ENCODE results near the gene UBR4. TPM values are rescaled to one million over a fixed set of nuclear protein-coding genes. Genes with fewer than 3 reads are reported as not detected.

UBR4 gene
- total and polyA plus RNA-seq, 2 experiments from 2014 or later = 49.4 to 63.7 TPM

- no peak overlapping the region for H3K27ac ChIP-seq
- in situ Hi-C loops (cut with MboI) = no loop called here
- H3K79me2 ChIP-seq (ENCODE audit: insufficient read depth) = no peaks in the 10 kb centered on the region
- no peaks in the 10 kb centered on the region for H3F3A ChIP-seq (ENCODE audit: insufficient read depth)
- H2AFZ ChIP-seq = no peak overlapping the region
- H3K27me3 ChIP-seq (replicated peaks; ENCODE audit: insufficient read depth) = no peaks in the 10 kb centered on the region
- TF ChIP-seq EZH2phosphoT487 (IDR thresholded peaks at IDR 0.05; ENCODE audit: insufficient read depth, low read depth) (no peak), EZH2 (IDR thresholded peaks at IDR 0.05; ENCODE audit: insufficient read depth, poor library complexity, severe bottlenecking) (no peak)
- no peak for DNase-seq
- H3K9me3 ChIP-seq (ENCODE audit: low read depth) = no peaks in the 10 kb centered on the region
- no peak overlapping the region for H3K9ac ChIP-seq
- no peak overlapping the region for H3K4me2 ChIP-seq (ENCODE audit: unreplicated experiment)
- H3K4me1 ChIP-seq (ENCODE audit: insufficient read depth) = no peaks in the 10 kb centered on the region
- no peaks in the 10 kb centered on the region for H4K20me1 ChIP-seq (ENCODE audit: insufficient read depth)
- 55 to 69% methylated on average over 9 to 10 of the region's 10 CpGs for WGBS, 2 experiments (ENCODE audit: low coverage in 1 of 2, low lambda C conversion rate in 2 of 2, missing lambda C conversion rate in 2 of 2)
- H3K4me3 ChIP-seq = no peak overlapping the region
- no peaks in the 10 kb centered on the region for H3K9me2 ChIP-seq (ENCODE audit: insufficient read depth)
- H3K36me3 ChIP-seq (ENCODE audit: low read depth) = no peaks in the 10 kb centered on the region
Observed at GRCh38 chr1:19066874-19067181, 143.2 kb downstream of the UBR4 start.

- H3K79me2 ChIP-seq (ENCODE audit: insufficient read depth) = no peaks in the 10 kb centered on the region
- no peaks in the 10 kb centered on the region for H3K36me3 ChIP-seq (ENCODE audit: low read depth)
- WGBS, 2 experiments (ENCODE audit: low coverage in 1 of 2, low lambda C conversion rate in 2 of 2, missing lambda C conversion rate in 2 of 2) = 69 to 70% methylated on average over 14 of the region's 14 CpGs
- H3K27me3 ChIP-seq (replicated peaks; ENCODE audit: insufficient read depth) = no peaks in the 10 kb centered on the region
- H3K9me3 ChIP-seq (ENCODE audit: low read depth) = no peaks in the 10 kb centered on the region
- no peaks in the 10 kb centered on the region for H4K20me1 ChIP-seq (ENCODE audit: insufficient read depth)
- no peaks in the 10 kb centered on the region for H3F3A ChIP-seq (ENCODE audit: insufficient read depth)
- no peak overlapping the region for H2AFZ ChIP-seq
- H3K9me2 ChIP-seq (ENCODE audit: insufficient read depth) = no peaks in the 10 kb centered on the region
- in situ Hi-C loops (cut with MboI) = no loop called here
- H3K9ac ChIP-seq = no peak overlapping the region
- no peaks in the 10 kb centered on the region for H3K4me1 ChIP-seq (ENCODE audit: insufficient read depth)
- no peak for DNase-seq
- TF ChIP-seq EZH2 (IDR thresholded peaks at IDR 0.05; ENCODE audit: insufficient read depth, poor library complexity, severe bottlenecking) = no peak
- TF ChIP-seq EZH2phosphoT487 (IDR thresholded peaks at IDR 0.05; ENCODE audit: insufficient read depth, low read depth) = no peak
- no peak overlapping the region for H3K27ac ChIP-seq
- no peak overlapping the region for H3K4me2 ChIP-seq (ENCODE audit: unreplicated experiment)
- H3K4me3 ChIP-seq = no peak overlapping the region
Observed at GRCh38 chr1:19066248-19066873, 143.7 kb downstream of the UBR4 start.

DNA sequence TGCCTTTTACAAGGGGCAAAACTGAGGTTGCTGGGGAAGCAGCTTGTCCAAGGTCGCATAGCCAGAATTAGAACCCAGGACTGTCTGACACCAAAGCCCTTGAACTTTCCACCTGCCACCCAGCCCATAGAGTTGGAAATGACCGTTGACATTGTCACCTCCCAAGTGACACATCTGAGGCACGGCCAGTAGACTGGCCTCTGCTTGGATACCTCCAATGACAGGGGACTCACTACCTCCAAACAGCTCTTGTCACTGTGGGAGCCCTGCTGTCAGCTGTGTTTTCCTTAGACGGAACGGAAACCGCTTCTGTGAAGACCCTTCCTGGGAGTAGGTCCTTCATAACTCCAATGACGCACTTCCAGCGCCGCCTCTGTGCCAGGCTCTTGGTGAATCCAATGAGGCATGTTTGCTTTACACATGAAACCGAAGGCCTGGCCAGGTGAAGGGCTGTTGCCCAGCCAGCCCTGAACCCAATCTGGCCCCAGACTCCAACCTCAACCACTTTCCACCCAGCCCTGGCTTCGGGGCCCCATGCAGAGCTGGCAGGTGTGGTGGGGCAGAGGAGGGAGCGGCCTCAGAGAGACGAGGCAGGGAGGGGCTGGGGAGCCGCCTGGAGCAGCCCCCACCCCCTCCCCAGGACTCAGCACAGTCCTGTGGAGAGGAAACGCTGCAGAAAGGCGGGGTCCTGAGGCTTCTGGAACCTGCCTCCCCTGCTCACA lies 144.4 kb downstream of the UBR4 start:
- Histone ChIP-seq H3F3A (ENCODE audit: insufficient read depth) (no peaks in the 10 kb centered on the region), H3K9ac (no peak overlapping the region), H3K4me2 (ENCODE audit: unreplicated experiment) (no peak overlapping the region), H3K4me1 (ENCODE audit: insufficient read depth) (no peaks in the 10 kb centered on the region), H2AFZ (no peak overlapping the region), H3K27ac (no peak overlapping the region), H3K36me3 (ENCODE audit: low read depth) (no peaks in the 10 kb centered on the region), H3K79me2 (ENCODE audit: insufficient read depth) (no peaks in the 10 kb centered on the region), H3K27me3 (replicated peaks; ENCODE audit: insufficient read depth) (no peaks in the 10 kb centered on the region), H3K9me3 (ENCODE audit: low read depth) (no peaks in the 10 kb centered on the region), H3K4me3 (no peak overlapping the region), H4K20me1 (ENCODE audit: insufficient read depth) (no peaks in the 10 kb centered on the region), H3K9me2 (ENCODE audit: insufficient read depth) (no peaks in the 10 kb centered on the region)
- WGBS, 2 experiments (ENCODE audit: low coverage in 1 of 2, low lambda C conversion rate in 2 of 2, missing lambda C conversion rate in 2 of 2) = 75 to 82% methylated on average over 13 to 16 of the region's 16 CpGs
- TF ChIP-seq EZH2 (IDR thresholded peaks at IDR 0.05; ENCODE audit: insufficient read depth, poor library complexity, severe bottlenecking) (no peak), EZH2phosphoT487 (IDR thresholded peaks at IDR 0.05; ENCODE audit: insufficient read depth, low read depth) (no peak)
- DNase-seq = no peak
- in situ Hi-C loops (cut with MboI) = no loop called here

GRCh38 chr1:19064906-19065450 lies 145.1 kb downstream of the UBR4 start:
- H3K79me2 ChIP-seq (ENCODE audit: insufficient read depth) = no peaks in the 10 kb centered on the region
- H3K9ac ChIP-seq = no peak overlapping the region
- H3K4me1 ChIP-seq (ENCODE audit: insufficient read depth) = no peaks in the 10 kb centered on the region
- no peak overlapping the region for H3K27ac ChIP-seq
- no peaks in the 10 kb centered on the region for H3K27me3 ChIP-seq (replicated peaks; ENCODE audit: insufficient read depth)
- in situ Hi-C loops (cut with MboI) = no loop called here
- no peak overlapping the region for H3K4me3 ChIP-seq
- 77 to 79% methylated on average over 14 to 16 of the region's 16 CpGs for WGBS, 2 experiments (ENCODE audit: low coverage in 1 of 2, low lambda C conversion rate in 2 of 2, missing lambda C conversion rate in 2 of 2)
- no peak overlapping the region for H3K4me2 ChIP-seq (ENCODE audit: unreplicated experiment)
- TF ChIP-seq EZH2 (IDR thresholded peaks at IDR 0.05; ENCODE audit: insufficient read depth, poor library complexity, severe bottlenecking) (no peak), EZH2phosphoT487 (IDR thresholded peaks at IDR 0.05; ENCODE audit: insufficient read depth, low read depth) (no peak)
- H4K20me1 ChIP-seq (ENCODE audit: insufficient read depth) = no peaks in the 10 kb centered on the region
- no peaks in the 10 kb centered on the region for H3F3A ChIP-seq (ENCODE audit: insufficient read depth)
- no peaks in the 10 kb centered on the region for H3K36me3 ChIP-seq (ENCODE audit: low read depth)
- no peak overlapping the region for H2AFZ ChIP-seq
- no peaks in the 10 kb centered on the region for H3K9me3 ChIP-seq (ENCODE audit: low read depth)
- no peak for DNase-seq
- H3K9me2 ChIP-seq (ENCODE audit: insufficient read depth) = no peaks in the 10 kb centered on the region

All from GM23248 (cell line).